GM19324 (cell line): Measurements from ENCODE around the gene AXDND1.

Experiments
- ATAC-seq: cut with Tn5 transposase; IDR thresholded peaks from one replicate; pipeline ENCODE4 v1.9.1; 2021; ENCODE audit warnings: mild to moderate bottlenecking, moderate library complexity; ENCODE audit not compliant: unreplicated experiment, low FRiP score

The AXDND1 gene

DNA sequence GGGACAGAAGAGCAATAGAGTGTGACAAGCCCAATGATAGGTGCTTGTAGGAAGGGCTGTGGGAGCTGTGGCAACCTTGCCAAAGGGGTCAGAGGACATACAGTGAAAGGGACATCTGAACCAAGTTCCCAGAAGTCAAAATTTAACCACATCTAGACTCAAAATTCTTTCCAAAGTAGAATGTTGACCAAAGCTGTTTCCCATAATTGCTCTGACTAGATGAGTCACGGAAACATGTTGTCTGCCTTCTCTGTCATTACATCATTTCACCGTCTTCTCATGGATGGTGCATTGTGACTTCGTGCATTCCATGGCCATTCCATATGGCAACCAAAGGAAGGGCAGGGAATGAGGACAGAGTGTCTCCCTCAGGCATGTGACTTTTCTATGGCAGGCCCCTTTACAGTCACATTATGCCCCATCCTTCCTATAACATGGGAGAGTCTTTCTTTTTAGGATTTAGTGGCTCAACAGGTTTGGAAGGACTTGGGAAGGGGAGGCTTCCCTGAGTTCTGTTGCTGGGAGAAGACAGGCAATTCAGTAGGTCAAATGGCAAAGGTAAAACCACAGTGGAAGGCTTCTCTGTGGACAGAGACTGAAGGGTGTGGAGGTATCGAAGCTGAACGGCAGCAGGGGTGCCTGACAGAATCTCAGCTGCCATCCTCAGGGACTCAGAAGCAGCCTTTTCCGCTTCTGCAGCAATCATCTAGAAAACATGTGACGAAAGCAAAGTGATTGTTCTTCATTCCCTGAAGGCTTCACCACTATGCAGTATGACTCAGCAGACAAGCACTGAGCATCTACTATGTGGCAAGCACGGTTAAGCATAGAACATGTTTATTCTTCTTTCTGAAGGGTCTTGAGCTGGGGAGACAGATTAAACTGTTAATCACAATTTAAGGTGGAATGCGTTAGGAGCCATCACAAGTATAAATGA lies 185.2 kb downstream of the AXDND1 start:
- ATAC-seq, result no peak

DNA sequence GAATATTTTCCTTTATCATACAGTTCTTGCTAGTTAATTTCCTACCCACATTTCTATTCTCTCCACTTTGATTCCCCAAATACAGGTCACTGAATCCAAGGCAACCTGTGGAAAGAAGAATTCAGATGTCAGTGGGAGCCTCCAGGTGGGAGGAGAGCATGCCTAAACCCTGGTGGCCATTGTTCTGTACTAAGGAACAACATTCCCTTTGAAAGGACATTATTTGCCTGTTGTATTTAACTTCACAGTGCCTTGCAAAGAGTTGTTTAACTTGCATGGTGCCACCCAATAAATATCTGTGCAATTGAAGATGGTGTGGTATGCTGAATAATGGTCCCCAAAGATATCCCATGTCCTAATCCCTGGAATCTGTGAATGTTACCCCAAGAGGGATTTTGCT lies 188.7 kb downstream of the AXDND1 start:
- ATAC-seq, result no peak

GRCh38 chr1:179558078-179558477 lies 192.3 kb downstream of the AXDND1 start:
- no peak for ATAC-seq

DNA sequence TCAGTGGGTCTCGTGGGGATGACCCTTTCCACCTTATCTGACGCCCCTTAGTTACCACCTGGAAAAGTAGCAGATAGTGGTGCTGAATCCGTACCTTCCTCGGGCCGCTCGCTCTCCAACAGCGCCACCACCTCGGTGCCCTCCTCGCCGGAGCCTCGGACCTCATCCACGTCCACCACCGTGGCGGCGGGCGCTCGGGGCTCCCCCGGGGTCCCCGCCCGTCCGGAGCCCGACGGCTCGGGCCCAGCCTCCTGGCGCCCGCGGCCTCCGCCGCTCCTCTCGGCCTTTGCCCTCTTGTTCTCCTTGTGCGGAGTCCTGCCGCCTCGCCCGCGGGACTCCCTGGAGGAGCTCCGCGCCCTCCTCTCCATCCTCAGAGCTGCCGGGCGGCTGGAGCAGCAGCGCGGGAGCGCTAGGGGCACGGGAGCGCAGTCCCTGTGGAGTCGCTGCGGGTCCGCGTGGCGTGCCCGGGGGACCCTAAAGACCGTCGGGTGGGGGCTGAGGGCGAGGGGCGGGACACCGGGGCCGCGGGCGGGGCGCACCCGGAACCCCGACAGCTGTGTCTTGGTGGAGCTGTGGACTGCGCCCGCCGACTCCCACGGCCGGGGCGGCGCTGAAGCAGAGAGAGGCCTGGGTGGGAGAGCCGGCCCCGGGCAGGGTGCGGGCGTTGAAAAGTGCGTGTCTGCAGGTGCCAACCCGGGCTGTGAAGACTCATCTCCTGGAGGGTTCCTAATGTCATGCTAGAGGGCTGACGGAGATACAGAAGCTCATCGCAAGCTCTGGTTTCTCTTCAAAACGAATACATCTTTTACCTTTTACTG lies 209.9 kb downstream of the AXDND1 start, which contains the start of gene NPHS2:
Gene NPHS2, minus strand, starts transcription at position 452 of the 818 bp plus-strand sequence. Its CDS starts 84 bp downstream, at position 368.
- no peak for ATAC-seq

DNA sequence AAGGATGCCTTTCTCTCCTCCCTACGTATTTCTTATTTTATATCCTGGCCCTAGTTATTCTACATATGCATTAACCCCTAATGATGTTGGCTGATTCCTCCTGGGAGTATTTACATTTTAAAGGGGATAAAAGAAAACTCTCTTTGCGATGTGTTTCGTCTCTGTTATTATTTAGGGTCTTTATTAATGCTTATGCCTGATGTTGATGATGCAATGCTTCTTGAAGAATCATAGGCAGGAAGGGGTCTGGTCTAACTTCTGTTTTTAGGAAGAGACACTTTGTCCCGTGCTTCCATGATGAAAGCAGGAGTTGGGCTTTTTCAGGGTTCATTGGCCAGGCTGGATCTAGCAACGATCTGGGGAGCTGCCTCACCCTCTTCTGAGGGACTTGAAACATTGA lies 210.7 kb downstream of the AXDND1 start:
- no peak for ATAC-seq

DNA sequence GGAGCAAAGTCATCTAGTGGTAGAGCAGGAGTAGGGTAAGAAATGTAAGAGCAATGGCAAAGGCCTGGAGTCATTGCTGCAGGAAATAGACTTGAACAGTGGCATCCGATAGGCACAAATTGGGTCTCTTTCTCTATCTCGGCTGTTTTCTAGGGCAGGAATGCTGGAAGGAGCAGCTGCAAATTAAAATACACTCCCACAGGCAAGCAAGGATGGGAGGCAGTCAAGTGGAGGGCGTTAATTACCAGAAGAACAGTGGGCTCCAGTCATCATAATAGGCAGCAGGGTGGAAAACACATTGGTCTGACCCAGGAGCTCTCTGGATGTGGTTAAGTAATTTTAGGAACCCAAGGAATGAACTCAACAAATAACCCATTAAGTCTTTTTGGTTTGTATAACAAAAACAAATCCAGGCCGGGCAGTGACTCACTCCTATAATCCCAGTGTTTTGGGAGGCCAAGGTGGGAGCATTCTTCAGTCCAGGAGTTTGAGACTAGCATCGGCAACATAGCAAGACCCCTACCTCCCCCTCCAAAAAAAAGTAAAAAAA lies 218.1 kb downstream of the AXDND1 start:
- ATAC-seq, result no peak

- ATAC-seq, result no peak
Measured at GRCh38 chr1:179586107-179586823, 220.5 kb downstream of the AXDND1 start.

DNA sequence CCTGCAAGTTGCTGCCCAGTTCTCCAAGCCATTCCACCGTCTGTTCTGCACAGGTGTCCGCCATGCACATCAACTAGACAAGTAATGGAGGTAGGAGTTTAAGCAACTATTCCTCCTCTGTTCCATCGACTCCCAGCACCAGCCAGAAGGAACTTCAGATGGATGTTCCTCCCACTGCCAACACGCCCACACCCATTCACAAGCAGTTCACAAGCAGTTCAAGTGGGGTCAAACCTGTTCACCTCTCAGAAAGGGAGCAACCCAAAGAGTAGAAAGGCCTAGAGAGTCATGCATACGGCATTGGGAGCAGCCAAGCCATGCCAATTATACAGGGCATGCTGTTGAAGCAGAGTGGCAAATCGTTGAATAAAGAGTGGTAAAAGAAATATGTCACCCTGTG lies 221.6 kb downstream of the AXDND1 start:
- no peak for ATAC-seq

DNA sequence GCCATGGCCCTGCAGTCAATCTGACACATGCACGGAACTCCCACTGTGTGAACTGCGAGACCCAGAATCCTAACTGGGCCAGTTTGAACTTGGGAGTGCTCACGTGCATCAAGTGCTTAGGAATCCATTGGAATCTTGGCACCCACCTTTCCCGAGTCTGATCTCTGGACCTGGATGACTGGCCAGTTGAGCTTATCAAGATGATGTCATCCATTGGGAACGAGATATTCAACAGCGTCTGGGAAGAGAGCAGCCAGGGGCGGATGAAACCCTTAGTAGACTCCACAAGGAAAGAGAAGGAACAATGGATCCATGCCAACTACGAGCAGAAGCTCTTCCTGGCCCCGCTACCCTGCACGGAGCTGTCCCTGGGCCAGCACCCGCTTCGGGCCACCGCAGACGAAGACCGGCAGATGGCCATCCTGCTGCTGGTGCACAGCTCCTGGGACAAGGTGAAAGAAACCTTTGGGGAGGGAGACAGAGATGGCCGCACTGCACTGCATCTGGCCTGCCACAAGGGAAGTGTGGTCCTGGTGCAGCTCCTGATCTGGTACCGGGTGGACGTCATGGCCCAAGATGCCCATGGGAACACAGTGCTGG lies 222.8 kb downstream of the AXDND1 start:
- ATAC-seq, result no peak

DNA sequence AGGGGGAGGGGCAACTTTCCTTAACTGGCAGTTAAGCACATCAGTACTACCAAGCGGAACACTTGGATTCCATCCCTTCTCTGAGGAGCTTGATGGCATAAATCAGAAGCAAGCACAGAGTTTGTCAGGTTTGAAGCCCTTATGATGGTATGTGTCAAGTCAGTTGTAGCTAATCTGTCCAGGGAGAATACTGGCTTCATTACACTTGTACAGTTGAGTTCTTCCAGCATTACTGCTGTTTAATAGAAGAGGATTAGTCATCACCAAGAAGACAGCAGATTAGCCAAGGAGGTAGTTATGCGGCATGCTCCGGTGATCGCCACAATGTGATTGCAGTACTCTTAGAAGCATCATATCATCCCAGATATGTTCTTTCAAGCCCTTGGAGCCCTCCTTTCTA lies 223.7 kb downstream of the AXDND1 start:
- ATAC-seq, result no peak

GRCh38 chr1:179590671-179591070 lies 224.9 kb downstream of the AXDND1 start:
- no peak for ATAC-seq

DNA sequence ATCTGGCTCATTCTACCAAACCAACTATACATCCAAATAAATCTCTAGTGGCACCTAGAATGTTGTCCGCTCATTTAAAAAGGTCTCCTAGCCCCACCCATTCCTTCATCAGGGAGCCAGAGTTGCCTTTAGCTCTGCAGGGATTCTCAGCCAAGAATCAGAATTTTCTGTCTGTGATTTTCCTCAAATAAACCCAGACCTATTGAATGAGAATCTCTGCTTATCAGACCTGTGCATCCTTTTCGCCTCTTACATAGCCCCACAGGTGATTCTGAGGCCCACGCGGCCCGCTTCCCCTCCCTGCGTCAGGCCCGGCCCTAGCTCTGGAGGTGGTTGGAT lies 225.5 kb downstream of the AXDND1 start:
- ATAC-seq, result no peak

- no peak for ATAC-seq
Measured at GRCh38 chr1:179591592-179592580, 226.1 kb downstream of the AXDND1 start, which contains the start of gene TDRD5. TDRD5 (plus strand) TSS chr1:179591832; CDS start chr1:179592616, 784 bp downstream.

- no peak for ATAC-seq
Measured at GRCh38 chr1:179598631-179599030, 232.9 kb downstream of the AXDND1 start.

- ATAC-seq, result no peak
Measured at GRCh38 chr1:179599623-179600249, 234.0 kb downstream of the AXDND1 start.

DNA sequence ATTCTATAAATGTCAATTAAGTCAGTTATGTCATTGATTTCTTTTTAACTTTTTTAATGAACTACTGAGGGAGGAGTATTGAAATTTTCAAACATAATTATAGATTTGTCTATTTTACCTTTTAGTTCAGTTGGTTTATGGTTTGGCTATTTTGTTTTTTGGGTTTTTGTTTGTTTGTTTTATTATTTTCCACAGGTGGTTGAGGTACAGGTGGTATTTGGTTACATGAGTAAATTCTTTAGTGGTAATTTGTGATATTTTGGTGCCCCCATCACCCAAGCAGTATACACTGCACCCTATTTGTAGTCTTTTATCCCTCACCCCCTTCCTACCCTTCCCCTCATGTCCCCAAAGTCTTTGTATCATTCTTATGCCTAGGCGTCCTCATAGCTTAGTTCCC lies 235.3 kb downstream of the AXDND1 start:
- ATAC-seq, result no peak
